ENCODE data around the gene MLLT1.

DNA sequence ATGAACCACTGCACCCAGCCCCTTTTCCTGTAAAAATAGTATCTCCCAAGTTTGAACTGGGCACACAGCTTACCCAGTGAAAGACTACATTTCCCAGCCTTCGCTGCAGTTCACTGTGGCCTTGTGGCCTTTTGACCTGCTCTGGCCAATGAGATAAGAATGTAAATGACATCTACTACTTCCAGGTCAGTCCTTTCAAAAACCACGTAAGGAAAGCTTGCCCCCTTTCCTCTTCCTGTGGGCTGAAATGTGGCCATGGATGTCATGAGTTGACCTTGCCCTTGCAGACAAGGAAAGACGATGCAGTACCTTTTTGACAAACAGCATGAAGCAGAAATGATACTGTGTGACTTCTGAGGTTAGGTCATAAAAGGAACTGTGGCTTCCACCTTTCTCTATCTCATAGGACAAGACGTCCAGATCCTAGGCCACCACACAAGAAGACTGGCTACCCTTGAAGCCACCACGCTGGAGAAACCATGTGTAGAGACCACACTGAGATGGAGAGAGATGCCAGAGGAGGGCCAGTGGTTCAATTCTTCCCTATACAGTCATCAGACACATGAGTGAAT is 33.7 kb upstream of the MLLT1 start:
- TF ChIP-seq, protein P1, sequence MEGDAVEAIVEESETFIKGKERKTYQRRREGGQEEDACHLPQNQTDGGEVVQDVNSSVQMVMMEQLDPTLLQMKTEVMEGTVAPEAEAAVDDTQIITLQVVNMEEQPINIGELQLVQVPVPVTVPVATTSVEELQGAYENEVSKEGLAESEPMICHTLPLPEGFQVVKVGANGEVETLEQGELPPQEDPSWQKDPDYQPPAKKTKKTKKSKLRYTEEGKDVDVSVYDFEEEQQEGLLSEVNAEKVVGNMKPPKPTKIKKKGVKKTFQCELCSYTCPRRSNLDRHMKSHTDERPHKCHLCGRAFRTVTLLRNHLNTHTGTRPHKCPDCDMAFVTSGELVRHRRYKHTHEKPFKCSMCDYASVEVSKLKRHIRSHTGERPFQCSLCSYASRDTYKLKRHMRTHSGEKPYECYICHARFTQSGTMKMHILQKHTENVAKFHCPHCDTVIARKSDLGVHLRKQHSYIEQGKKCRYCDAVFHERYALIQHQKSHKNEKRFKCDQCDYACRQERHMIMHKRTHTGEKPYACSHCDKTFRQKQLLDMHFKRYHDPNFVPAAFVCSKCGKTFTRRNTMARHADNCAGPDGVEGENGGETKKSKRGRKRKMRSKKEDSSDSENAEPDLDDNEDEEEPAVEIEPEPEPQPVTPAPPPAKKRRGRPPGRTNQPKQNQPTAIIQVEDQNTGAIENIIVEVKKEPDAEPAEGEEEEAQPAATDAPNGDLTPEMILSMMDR (IDR thresholded peaks at IDR 0.05; ENCODE audit: insufficient read depth, low read length, poor library complexity, severe bottlenecking), result no peak
- no peak for TF ChIP-seq EZH2phosphoT487 (conservative IDR thresholded peaks at IDR 0.05; ENCODE audit: low read length)
